Hair follicle dermal papilla cell (primary cell): ENCODE results near the gene OR2M7. TPM values are rescaled to one million over a fixed set of nuclear protein-coding genes. Genes with fewer than 3 reads are reported as not detected.

Experiments used
- total RNA-seq: library from RNA; depleted of rRNA; stranded (reverse); fragments of >200 nt; gene quantifications from 2 replicates; pipeline ENCODE4 v1.2.3, GENCODE V29; 2012

OR2M7 gene, protein sequence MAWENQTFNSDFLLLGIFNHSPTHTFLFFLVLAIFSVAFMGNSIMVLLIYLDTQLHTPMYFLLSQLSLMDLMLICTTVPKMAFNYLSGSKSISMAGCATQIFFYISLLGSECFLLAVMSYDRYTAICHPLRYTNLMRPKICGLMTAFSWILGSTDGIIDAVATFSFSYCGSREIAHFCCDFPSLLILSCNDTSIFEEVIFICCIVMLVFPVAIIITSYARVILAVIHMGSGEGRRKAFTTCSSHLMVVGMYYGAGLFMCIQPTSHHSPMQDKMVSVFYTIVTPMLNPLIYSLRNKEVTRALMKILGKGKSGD
- total RNA-seq: not detected in 2 replicates

DNA sequence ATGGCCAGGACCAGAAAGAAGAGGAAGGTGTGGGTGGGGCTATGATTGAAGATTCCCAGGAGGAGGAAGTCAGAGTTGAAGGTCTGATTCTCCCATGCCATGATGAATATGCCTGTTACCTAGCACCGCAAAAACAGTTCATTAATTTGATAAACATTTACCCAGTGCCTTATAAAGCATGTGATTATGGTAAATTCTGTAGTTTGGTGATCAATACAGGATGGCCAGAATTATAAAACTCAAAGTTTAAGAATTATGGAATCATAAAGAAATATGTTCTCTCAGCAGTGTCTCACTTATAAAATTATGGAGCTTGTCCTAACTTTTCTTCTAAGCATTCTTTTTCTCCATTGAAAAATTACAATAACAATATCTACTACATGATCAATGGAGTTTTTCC, at the start of gene OR2M7:
OR2M7 (minus strand) TSS at position 101 of the 400 bp plus-strand sequence; CDS start at position 101, 0 bp downstream.

GRCh38 chr1:248361121-248361715, 36.9 kb upstream of the OR2M7 start, which contains the start of gene OR2T4:
Gene OR2T4 (plus strand): TSS chr1:248361665. CDS start chr1:248361665, 0 bp downstream.

GRCh38 chr1:248348475-248348874, 24.1 kb upstream of the OR2M7 start, which contains the start of gene OR14C36:
Gene OR14C36 (plus strand): TSS chr1:248348775. CDS start chr1:248348775, 0 bp downstream.

GRCh38 chr1:248303324-248303723, 21.0 kb downstream of the OR2M7 start, which contains the start of gene OR2T12:
Gene OR2T12 (minus strand): TSS chr1:248303424. CDS start chr1:248295578, 7,846 bp downstream.

DNA sequence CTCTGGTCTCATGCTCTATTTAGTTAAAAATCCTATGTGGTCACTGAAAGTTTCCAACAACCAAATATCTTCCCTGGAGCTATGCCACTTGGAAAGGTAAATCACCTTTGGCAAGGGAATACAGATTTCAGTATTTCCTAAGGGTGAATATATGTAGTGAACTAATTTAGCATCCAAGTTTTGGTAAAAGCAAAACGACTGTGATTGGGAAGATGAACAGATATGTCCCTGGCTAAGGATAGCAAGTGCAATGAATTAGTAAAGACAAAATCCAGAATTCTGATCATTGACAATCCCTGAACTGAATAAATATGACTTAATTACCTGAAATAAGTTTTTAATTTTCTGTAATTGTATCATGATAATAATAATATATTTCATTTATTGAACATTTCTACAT, 46.5 kb downstream of the OR2M7 start, which contains the start of gene OR2T33:
OR2T33 (minus strand) TSS at position 101 of the 400 bp plus-strand sequence. CDS start 4,162 bp downstream, outside the sequence.

Other genes with a start within 250 kb of the OR2M7 start
- gene OR2L13, start 229.4 kb downstream of the OR2M7 start, total RNA-seq: 0.16 TPM in 1 of 2 replicates, not detected in the other
- not detected in 2 replicates for gene OR2M5, start 179.4 kb downstream of the OR2M7 start, total RNA-seq
- not detected in 2 replicates for gene OR2M2, start 149.7 kb downstream of the OR2M7 start, total RNA-seq
- gene OR2M3, start 127.3 kb downstream of the OR2M7 start, total RNA-seq: under 0.01 and 0.12 TPM in 2 replicates
- gene OR2M4, start 93.2 kb downstream of the OR2M7 start, total RNA-seq: under 0.01 and 0.12 TPM in 2 replicates
- gene OR2T33, start 46.6 kb downstream of the OR2M7 start, total RNA-seq: not detected in 2 replicates
- not detected in 2 replicates for gene OR2T12, start 21.1 kb downstream of the OR2M7 start, total RNA-seq
- gene OR14C36, start 24.2 kb upstream of the OR2M7 start, total RNA-seq: not detected in 2 replicates
- gene OR2T4, start 37.1 kb upstream of the OR2M7 start, total RNA-seq: not detected in 2 replicates
- gene OR2T6, start 51.2 kb upstream of the OR2M7 start, total RNA-seq: not detected in 2 replicates
- gene OR2T1, start 78.5 kb upstream of the OR2M7 start, total RNA-seq: not detected in 2 replicates
- gene OR2T2, start 121.1 kb upstream of the OR2M7 start, total RNA-seq: not detected in 2 replicates
- gene OR2T3, start 148.8 kb upstream of the OR2M7 start, total RNA-seq: not detected in 2 replicates
- not detected in 2 replicates for gene OR2T5, start 164.0 kb upstream of the OR2M7 start, total RNA-seq
- gene OR2G6, start 183.5 kb upstream of the OR2M7 start, total RNA-seq: not detected in 2 replicates
- gene OR2T29, start 238.2 kb upstream of the OR2M7 start, total RNA-seq: not detected in 2 replicates